ENCODE results near the gene MEIOSIN. TPM values are rescaled to one million over a fixed set of nuclear protein-coding genes. Genes with fewer than 3 reads are reported as not detected.

The MEIOSIN gene
- polyA plus RNA-seq, 2 donors = not detected

DNA sequence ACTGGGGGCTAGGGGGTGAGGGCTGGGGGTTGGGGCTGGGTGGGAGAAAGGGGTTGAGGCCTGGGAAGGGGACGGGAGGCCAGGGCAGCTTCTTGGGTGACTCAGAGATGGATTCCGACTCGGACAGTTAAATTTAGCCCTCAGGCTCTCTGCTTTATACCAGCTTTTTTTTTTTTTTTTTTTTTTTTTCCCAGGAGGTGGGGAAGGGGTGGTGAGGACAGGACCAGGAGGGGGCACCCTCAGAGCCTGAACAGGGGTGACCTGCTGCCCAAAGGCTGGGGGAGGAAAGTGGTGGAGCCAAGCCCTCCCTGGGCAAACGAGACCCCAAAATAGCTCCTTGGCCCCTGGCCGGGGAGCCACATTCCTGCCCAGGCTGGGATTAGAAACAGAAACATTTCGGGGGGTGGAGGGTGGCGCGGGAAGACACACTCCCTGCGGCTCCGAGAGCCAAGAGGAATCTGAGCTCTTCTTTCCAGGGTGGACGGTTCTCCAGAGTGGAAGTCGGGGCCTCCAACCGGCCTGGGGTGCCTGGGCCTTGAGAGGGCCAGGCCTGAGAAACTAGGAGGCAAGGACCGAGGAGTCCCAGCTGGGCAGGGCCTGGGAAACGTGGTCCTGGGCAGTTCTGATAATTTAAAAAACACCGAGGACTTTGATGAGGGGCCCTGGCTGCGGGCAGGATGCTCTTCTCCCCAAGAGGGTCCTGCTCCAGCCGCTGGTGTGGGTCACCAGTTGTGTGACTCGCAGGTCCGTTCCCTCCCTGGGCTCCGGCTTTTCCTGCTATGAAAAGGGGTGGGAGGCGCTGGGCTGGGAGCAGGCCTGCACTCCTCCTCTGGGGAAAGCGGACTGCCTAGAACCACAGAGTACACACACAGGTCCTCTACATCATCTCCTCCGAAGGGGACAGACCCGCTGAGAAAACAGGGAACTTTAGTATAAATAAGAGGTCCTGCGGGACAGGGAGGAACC, 49.9 kb downstream of the MEIOSIN start:
- H3K9me3 ChIP-seq (ENCODE audit: control insufficient read depth in 2 of 2, insufficient read depth in 1 of 2, low read depth in 1 of 2, low read length in 1 of 2) = no peaks in the 10 kb centered on the region
- peaks cover 21 to 28% of the 10 kb centered on the region in 2 donors for H3K4me1 ChIP-seq (ENCODE audit: control insufficient read depth in 2 of 2, insufficient read depth in 2 of 2, low read length in 1 of 2)
- peaks cover 3 to 22% of the 10 kb centered on the region in 2 donors for H3K36me3 ChIP-seq (ENCODE audit: control insufficient read depth in 2 of 2, insufficient read depth in 2 of 2, low read length in 1 of 2)
- peak overlapping the region; percentile 87 to 90 for H3K27ac ChIP-seq (ENCODE audit: low read depth in 2 of 2, low read length in 1 of 2)
- H3K4me3 ChIP-seq (ENCODE audit: low read depth in 1 of 2, low read length in 2 of 2) = no peak overlapping the region
- no peaks in the 10 kb centered on the region for H3K27me3 ChIP-seq (ENCODE audit: control insufficient read depth in 1 of 2, insufficient read depth in 2 of 2, low read length in 2 of 2)
- 40 to 64% methylated on average over 24 to 26 of the region's 26 CpGs for WGBS, 2 donors

DNA sequence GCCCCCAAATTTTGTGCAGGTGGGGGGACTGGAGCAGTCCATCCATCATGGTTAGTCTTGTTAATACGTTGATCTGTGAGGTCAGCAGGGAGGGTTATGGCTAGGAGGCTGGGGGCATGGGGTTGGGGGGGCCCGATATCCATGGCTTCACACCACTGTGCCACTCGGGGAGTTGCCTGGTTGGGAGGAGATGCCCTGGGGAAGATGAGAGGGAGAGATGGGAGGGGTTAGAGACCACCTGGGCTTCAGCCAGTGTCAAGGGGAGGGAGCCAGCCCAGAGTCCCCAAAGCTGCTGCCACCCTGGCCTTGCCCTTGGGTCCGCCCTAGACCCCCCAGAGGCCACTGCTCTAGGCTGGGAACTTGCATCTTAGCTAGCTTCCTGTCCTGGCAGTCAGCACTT, 50.9 kb downstream of the MEIOSIN start:
- Histone ChIP-seq H3K27ac (ENCODE audit: low read depth in 2 of 2, low read length in 1 of 2) (peak overlapping the region; percentile 87 to 90), H3K36me3 (ENCODE audit: control insufficient read depth in 2 of 2, insufficient read depth in 2 of 2, low read length in 1 of 2) (peaks cover 3 to 24% of the 10 kb centered on the region in 2 donors), H3K9me3 (ENCODE audit: control insufficient read depth in 2 of 2, insufficient read depth in 1 of 2, low read depth in 1 of 2, low read length in 1 of 2) (no peaks in the 10 kb centered on the region), H3K4me1 (ENCODE audit: control insufficient read depth in 2 of 2, insufficient read depth in 2 of 2, low read length in 1 of 2) (peaks cover 14 to 24% of the 10 kb centered on the region in 2 donors), H3K27me3 (ENCODE audit: control insufficient read depth in 1 of 2, insufficient read depth in 2 of 2, low read length in 2 of 2) (no peaks in the 10 kb centered on the region), H3K4me3 (ENCODE audit: low read depth in 1 of 2, low read length in 2 of 2) (no peak overlapping the region)
- WGBS, 2 donors = 82 to 88% methylated on average over 4 of the region's 4 CpGs

DNA sequence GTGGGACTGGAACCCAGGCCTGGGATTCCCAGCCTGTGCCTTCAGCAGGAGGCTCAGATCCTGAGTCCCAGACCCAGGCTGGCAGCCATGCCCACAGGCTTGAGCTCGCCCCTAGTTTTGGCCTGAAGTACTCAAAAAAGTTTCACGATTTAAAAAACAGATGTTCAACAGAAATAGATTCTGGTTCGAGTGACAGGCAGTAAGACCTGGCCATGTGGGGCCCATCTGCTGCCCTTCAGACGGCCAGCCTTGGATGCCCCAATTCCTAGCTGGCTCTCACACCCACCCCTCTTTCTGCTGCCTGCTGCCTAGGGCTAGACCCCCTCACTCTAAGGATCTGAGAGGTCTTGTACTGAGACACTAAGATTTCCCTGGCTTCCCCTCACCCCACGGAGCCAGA, 51.9 kb downstream of the MEIOSIN start:
- Histone ChIP-seq H3K36me3 (ENCODE audit: control insufficient read depth in 2 of 2, insufficient read depth in 2 of 2, low read length in 1 of 2) (peaks cover 6 to 27% of the 10 kb centered on the region in 2 donors), H3K4me1 (ENCODE audit: control insufficient read depth in 2 of 2, insufficient read depth in 2 of 2, low read length in 1 of 2) (peaks cover 10 to 20% of the 10 kb centered on the region in 2 donors), H3K9me3 (ENCODE audit: control insufficient read depth in 2 of 2, insufficient read depth in 1 of 2, low read depth in 1 of 2, low read length in 1 of 2) (no peaks in the 10 kb centered on the region), H3K27ac (ENCODE audit: low read depth in 2 of 2, low read length in 1 of 2) (peak overlapping the region; percentile 49 to 56), H3K4me3 (ENCODE audit: low read depth in 1 of 2, low read length in 2 of 2) (no peak overlapping the region), H3K27me3 (ENCODE audit: control insufficient read depth in 1 of 2, insufficient read depth in 2 of 2, low read length in 2 of 2) (no peaks in the 10 kb centered on the region)
- WGBS, 2 donors = 66 to 69% methylated on average over 5 of the region's 5 CpGs

DNA sequence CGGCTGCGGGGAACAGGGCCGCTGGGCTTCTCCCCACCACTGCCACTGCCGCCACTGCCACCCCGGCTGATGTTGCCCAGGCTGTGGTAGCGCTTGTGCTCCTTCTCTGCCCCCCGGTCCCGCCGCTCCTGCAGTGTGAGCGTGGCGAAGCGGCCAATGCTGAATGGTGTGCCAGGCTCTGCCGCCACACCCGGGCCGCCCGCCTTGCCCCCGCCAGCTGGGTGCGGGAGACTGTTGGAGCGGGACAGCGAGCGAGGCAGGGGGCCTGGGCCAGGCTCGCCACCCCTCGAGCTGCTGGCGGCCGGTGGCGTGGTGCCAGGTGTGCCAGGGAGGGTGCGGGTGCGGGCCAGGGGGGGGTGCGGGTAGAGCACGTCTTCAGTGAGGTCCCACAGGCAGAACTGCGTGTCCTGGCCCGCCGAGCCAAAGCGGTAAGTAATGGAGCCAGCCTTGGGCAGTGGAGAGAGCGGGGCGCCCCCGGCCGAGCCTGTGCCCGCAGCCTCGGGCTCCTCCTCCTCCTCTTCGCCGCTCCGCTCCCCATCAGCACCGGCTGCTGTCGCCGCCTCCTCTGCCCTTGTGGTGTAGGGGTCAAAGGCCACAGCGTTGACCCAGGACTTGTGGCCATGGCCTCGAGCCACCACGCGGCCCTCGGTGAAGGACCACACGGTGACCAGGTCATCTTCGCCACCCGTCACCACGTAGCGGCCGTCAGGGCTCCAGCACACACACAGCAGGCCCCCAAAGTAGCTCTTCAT, 52.7 kb downstream of the MEIOSIN start:
- 91 to 92% methylated on average over 45 to 57 of the region's 57 CpGs for WGBS, 2 donors
- Histone ChIP-seq H3K4me1 (ENCODE audit: control insufficient read depth in 2 of 2, insufficient read depth in 2 of 2, low read length in 1 of 2) (peaks cover 10 to 14% of the 10 kb centered on the region in 2 donors), H3K4me3 (ENCODE audit: low read depth in 1 of 2, low read length in 2 of 2) (no peak overlapping the region), H3K36me3 (ENCODE audit: control insufficient read depth in 2 of 2, insufficient read depth in 2 of 2, low read length in 1 of 2) (peaks cover 8 to 31% of the 10 kb centered on the region in 2 donors), H3K9me3 (ENCODE audit: control insufficient read depth in 2 of 2, insufficient read depth in 1 of 2, low read depth in 1 of 2, low read length in 1 of 2) (no peaks in the 10 kb centered on the region), H3K27ac (ENCODE audit: low read depth in 2 of 2, low read length in 1 of 2) (peak overlapping the region in 1 of 2 donors; percentile 38), H3K27me3 (ENCODE audit: control insufficient read depth in 1 of 2, insufficient read depth in 2 of 2, low read length in 2 of 2) (no peaks in the 10 kb centered on the region)

DNA sequence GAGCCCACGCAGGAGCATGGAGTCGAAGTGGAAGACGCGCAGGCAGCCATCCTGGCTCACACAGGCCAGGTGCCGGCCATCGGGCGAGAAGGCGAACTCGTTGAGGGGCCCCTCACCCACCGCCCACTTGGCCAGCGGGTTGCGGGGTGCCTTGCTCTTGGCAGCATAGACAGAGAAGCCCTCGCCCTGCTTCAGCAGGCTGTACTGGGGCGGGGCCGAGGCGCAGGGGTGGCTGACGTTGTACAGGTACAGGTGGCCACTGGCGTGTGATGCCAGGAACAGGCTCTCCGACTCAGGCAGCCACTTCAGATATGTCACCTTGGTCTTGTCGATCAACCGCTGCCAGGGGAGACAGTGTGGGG, 53.3 kb downstream of the MEIOSIN start:
- Histone ChIP-seq H3K4me1 (ENCODE audit: control insufficient read depth in 2 of 2, insufficient read depth in 2 of 2, low read length in 1 of 2) (peaks cover 11 to 16% of the 10 kb centered on the region in 2 donors), H3K36me3 (ENCODE audit: control insufficient read depth in 2 of 2, insufficient read depth in 2 of 2, low read length in 1 of 2) (peaks cover 8 to 32% of the 10 kb centered on the region in 2 donors), H3K9me3 (ENCODE audit: control insufficient read depth in 2 of 2, insufficient read depth in 1 of 2, low read depth in 1 of 2, low read length in 1 of 2) (no peaks in the 10 kb centered on the region), H3K27ac (ENCODE audit: low read depth in 2 of 2, low read length in 1 of 2) (no peak overlapping the region), H3K27me3 (ENCODE audit: control insufficient read depth in 1 of 2, insufficient read depth in 2 of 2, low read length in 2 of 2) (no peaks in the 10 kb centered on the region), H3K4me3 (ENCODE audit: low read depth in 1 of 2, low read length in 2 of 2) (no peak overlapping the region)
- WGBS, 2 donors = 92 to 96% methylated on average over 21 of the region's 21 CpGs

DNA sequence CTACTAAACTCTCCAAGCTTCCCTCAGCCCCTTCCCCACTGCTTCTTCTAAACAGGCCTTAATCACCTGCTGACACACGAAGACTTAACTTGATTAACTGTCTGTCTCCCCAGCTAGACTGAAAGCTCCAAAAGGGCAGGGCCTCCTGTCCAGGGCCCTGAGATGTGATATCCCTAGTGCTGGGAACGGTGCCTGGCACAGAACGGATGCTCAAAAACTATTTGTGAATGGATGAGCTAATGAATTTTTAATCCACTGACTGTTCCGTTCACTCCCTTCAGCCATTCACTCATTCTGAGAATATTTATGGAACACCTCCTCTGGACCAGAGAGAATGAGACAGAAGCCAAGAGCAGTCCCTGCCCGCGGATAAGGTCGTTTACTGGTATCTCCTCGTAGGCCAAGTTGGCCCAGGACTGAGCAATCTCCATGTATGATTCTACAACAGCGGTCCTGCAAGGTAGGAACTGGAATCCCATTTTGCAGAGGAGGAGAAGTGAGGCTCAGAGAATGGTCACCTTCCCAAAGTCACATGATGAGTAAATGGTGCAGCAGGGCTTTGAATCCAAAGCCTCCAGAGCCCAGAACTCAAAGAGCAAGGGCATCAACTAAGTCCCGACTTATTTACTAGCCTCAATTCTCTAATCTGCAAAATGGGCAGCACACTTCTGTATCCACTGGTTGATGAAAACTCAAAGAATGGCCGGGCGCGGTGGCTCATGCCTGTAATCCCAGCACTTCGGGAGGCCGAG, 56.0 kb downstream of the MEIOSIN start:
- Histone ChIP-seq H3K27ac (ENCODE audit: low read depth in 2 of 2, low read length in 1 of 2) (no peak overlapping the region), H3K9me3 (ENCODE audit: control insufficient read depth in 2 of 2, insufficient read depth in 1 of 2, low read depth in 1 of 2, low read length in 1 of 2) (no peaks in the 10 kb centered on the region), H3K36me3 (ENCODE audit: control insufficient read depth in 2 of 2, insufficient read depth in 2 of 2, low read length in 1 of 2) (peaks cover 8 to 32% of the 10 kb centered on the region in 2 donors), H3K4me1 (ENCODE audit: control insufficient read depth in 2 of 2, insufficient read depth in 2 of 2, low read length in 1 of 2) (peaks cover 6 to 15% of the 10 kb centered on the region in 2 donors), H3K27me3 (ENCODE audit: control insufficient read depth in 1 of 2, insufficient read depth in 2 of 2, low read length in 2 of 2) (no peaks in the 10 kb centered on the region), H3K4me3 (ENCODE audit: low read depth in 1 of 2, low read length in 2 of 2) (no peak overlapping the region)
- WGBS, 2 donors = 87 to 89% methylated on average over 15 of the region's 15 CpGs

DNA sequence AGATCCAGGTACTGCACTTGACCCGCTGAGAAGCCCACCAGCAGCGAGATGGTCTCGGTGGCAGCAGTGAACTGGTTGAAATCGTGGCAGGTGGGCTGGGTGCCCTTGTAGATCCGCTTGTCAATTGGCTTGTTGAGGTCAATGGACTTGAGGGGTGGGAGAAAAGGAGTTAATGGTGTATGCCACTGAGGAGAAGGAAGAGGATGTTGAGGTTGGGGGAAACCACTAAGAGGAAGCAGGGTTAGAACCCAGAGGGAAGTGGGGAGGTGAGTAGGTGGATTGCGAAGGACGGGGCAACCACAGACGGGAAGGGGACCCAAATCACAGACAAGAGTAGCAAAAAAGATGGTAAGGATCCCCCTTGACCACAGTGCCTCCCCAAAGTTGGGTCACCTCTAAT, 57.7 kb downstream of the MEIOSIN start:
- Histone ChIP-seq H3K36me3 (ENCODE audit: control insufficient read depth in 2 of 2, insufficient read depth in 2 of 2, low read length in 1 of 2) (peaks cover 8 to 25% of the 10 kb centered on the region in 2 donors), H3K27me3 (ENCODE audit: control insufficient read depth in 1 of 2, insufficient read depth in 2 of 2, low read length in 2 of 2) (no peaks in the 10 kb centered on the region), H3K4me3 (ENCODE audit: low read depth in 1 of 2, low read length in 2 of 2) (no peak overlapping the region), H3K9me3 (ENCODE audit: control insufficient read depth in 2 of 2, insufficient read depth in 1 of 2, low read depth in 1 of 2, low read length in 1 of 2) (no peaks in the 10 kb centered on the region), H3K27ac (ENCODE audit: low read depth in 2 of 2, low read length in 1 of 2) (no peak overlapping the region), H3K4me1 (ENCODE audit: control insufficient read depth in 2 of 2, insufficient read depth in 2 of 2, low read length in 1 of 2) (peaks cover 6 to 15% of the 10 kb centered on the region in 2 donors)
- 73 to 78% methylated on average over 8 of the region's 8 CpGs for WGBS, 2 donors

DNA sequence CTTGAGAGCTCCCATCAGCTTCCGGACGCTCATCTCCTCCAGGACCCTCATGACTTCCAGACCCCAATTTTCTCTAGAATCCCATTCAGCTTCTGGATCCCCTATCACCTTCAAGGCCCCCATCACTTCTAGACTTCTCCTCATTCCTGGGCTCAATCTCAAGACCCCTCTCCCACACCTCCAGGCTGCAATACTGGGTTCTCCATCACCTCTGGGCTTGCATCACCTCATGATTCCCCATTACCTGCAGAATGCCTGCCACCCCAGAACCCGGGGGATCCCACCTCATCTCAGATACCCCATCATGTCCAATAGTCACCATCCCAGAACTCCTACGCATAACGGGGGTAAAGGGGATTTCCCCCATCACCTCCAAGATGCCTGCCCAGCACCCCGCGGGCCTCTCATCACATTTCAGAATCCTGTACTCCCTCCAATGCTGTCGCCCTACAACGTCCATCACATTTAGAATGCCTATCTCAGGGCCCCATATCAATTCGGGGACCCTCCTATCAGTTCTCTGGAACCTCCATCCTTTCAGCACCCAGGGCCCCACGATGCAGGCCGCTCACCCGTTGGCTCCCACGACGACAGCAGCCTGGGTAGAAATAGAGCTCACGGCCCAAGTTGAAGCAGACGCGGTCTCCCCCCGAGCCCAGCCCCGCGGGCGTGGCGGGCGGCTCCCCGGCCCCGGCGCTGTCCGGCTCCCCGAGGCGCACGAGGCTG, 58.7 kb downstream of the MEIOSIN start:
- 6% methylated on average over 31 of the region's 31 CpGs for WGBS, 2 donors
- peaks cover 6 to 11% of the 10 kb centered on the region in 2 donors for H3K4me1 ChIP-seq (ENCODE audit: control insufficient read depth in 2 of 2, insufficient read depth in 2 of 2, low read length in 1 of 2)
- peaks cover 8 to 17% of the 10 kb centered on the region in 2 donors for H3K36me3 ChIP-seq (ENCODE audit: control insufficient read depth in 2 of 2, insufficient read depth in 2 of 2, low read length in 1 of 2)
- H3K27ac ChIP-seq (ENCODE audit: low read depth in 2 of 2, low read length in 1 of 2) = peak overlapping the region; percentile 55 to 78
- H3K27me3 ChIP-seq (ENCODE audit: control insufficient read depth in 1 of 2, insufficient read depth in 2 of 2, low read length in 2 of 2) = no peaks in the 10 kb centered on the region
- H3K9me3 ChIP-seq (ENCODE audit: control insufficient read depth in 2 of 2, insufficient read depth in 1 of 2, low read depth in 1 of 2, low read length in 1 of 2) = no peaks in the 10 kb centered on the region
- H3K4me3 ChIP-seq (ENCODE audit: low read depth in 1 of 2, low read length in 2 of 2) = peak overlapping the region; percentile 80 to 87

Measured in esophagus (tissue), 2 donors.